GM18907 (cell line): ENCODE measurements around the gene SNX14.

Experiments
- ATAC-seq: cut with Tn5 transposase; IDR thresholded peaks from one replicate; pipeline ENCODE4 v1.9.1; 2021; ENCODE audit warnings: mild to moderate bottlenecking, moderate library complexity; ENCODE audit not compliant: unreplicated experiment

Gene SNX14

GRCh38 chr6:85468326-85468725 lies 125.3 kb downstream of the SNX14 start:
- ATAC-seq: no peak

- ATAC-seq: peak; percentile 59
Measured at GRCh38 chr6:85465762-85466161, 127.9 kb downstream of the SNX14 start.

GRCh38 chr6:85464722-85465150 lies 128.9 kb downstream of the SNX14 start:
- ATAC-seq: no peak

DNA sequence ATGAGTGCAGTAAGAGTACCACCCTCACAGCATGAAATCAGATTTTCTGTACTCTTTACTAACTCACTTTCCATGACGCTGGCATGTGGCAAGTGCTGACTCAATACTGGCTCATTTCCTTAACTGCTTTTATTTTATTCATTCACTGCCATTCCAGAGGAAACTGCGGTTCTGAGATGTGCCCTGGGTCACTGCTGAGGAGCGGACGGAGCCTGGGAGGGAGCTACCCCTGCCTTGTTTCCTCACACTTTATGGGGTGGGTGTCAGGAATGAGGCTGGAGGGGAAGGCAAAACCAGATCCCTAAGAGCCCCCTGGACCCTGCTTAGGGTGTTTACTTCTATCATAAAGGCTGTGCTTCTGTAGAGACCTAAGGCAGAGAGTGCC lies 129.4 kb downstream of the SNX14 start:
- ATAC-seq: no peak

GRCh38 chr6:85463621-85464259 lies 129.9 kb downstream of the SNX14 start:
- no peak for ATAC-seq

GRCh38 chr6:85462673-85463072 lies 131.0 kb downstream of the SNX14 start:
- no peak for ATAC-seq

DNA sequence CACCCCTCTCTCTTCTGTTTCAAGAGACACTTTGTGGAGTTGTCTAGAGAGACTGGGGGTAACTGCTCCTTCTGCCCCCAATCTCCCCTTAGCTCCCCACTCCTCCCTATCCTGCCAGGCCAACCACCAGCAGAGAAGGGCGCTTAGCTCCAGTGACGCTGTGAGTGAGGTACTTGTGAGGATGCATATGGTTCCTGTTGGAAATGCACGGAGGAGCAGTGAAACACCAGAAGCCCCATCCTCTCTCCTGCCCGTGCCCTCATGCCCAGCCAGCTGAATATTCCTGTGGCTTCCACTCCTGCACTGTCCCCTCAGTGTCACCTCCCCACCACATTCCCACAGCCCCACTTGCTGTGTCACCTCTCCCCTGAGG lies 131.9 kb downstream of the SNX14 start:
- no peak for ATAC-seq

GRCh38 chr6:85460921-85461797 lies 132.5 kb downstream of the SNX14 start:
- ATAC-seq: peak; percentile 75

DNA sequence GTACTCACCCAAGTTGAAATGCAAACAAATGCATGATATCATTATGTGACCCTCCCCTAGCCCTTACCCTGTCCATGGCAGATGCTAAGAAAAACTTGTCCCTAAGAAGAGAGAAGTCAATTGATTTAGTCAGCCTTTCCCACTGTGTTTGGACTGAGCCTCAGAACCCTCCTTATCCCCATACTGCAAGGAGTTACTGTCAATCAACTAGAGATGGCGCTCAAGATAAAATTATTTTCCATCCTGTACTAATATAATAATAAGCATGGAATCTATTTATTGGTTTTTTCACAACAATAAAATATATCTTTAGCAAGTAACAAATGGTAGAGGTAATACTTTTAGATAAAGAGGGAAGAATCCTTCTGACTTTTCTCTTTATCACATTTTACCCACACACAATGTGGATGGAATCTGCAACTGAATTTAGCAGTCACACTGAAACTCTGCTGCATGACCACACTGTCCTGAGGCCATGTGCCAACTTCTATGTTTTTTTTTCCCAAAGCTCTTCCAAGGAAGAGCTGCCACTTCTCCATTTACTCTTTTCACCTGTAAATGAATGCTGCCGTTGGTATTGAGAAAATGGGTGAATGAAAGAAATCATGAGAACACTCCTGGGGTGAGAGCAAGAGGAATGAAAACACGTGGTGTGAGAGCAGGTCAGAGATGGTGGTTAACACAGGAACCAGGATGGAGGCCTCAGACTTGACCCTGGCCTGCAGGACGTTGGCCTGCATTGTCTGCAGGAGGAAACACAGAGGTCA lies 133.3 kb downstream of the SNX14 start:
- ATAC-seq: peak; percentile 36

DNA sequence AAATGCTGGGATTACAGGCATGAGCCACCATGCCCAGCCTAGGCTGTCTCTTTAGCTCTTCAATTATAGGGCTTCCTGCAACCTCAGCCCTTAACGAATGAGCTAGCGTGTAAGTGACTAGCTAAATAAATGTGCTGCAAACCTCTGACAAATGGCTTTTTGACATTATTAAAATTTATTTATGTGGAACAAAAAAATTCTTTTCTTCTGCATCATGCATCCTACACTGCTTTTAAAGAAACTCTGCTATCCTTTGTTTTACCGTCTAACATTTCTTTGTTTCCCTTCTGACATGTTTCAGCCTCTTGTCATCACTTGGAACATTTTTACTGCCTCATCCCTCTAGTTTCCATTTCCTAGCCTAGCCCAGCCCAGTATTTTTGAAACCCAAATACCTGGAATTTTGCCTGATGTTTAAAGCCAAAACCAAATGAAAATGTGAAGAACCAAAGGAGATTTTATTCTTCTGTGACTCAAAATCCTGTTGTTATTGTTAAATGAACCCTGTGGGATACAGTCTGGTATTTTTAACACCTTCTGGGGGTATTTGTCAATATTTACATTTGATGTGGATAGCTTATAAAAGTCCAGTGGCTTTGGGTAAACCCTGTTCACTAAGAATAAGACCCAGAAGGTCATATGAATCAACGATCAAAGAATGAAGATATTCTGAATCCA lies 134.3 kb downstream of the SNX14 start:
- ATAC-seq: no peak

GRCh38 chr6:85458782-85459181 lies 134.9 kb downstream of the SNX14 start:
- ATAC-seq: no peak

DNA sequence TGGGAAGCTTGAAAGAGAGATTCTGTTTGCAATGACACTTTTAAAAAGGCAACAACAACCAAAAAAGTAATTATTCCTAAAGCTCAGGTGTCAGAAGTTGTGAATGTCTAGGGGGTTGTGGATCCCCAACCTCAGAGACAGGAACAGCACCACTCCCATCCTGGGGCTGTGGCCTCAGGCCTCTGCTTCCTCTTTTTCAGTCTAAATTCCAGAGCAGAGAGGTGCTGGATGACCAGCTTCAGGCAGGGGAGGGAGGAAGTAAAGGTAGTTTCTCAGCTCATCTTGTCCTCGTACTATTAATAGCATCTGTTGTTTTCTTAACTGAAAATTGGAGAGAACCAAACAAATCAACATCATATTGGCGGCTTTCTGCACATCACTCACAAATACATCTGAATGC lies 135.5 kb downstream of the SNX14 start:
- ATAC-seq: no peak

DNA sequence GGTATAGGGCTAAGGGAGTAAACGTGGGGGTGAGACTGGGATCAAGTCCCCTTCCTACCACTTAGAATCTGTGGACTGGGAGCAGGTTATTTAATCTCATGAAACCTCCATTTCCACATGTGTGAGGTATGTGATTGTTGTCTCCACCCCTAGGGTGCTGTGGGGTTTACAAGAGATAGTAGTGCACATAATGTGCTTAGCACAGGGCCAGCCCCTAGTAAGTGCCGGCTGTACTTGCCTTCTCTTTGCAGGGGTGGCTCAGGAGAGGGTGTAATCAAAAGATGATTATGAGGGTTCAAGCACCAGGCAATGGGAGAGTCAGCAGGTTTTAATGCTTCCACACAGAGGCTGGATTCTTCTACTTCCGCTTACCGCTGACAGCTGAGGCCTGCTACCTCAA lies 136.9 kb downstream of the SNX14 start:
- no peak for ATAC-seq
